NCI-H2107 treated with DMSO at 0.1 percent for 48 hours (cell line): ENCODE measurements around the gene KIFBP.
"Not testable (repeated sequence)": the region's sequence is repeated elsewhere in the genome, so short reads cannot be mapped to it uniquely, and the experiment has no call there.

Experiments used
- DNase-seq: peaks from one replicate; lab custom pipeline; 2025; ENCODE audit not compliant: unreplicated experiment; lab: John Stamatoyannopoulos, UW

Gene KIFBP

DNA sequence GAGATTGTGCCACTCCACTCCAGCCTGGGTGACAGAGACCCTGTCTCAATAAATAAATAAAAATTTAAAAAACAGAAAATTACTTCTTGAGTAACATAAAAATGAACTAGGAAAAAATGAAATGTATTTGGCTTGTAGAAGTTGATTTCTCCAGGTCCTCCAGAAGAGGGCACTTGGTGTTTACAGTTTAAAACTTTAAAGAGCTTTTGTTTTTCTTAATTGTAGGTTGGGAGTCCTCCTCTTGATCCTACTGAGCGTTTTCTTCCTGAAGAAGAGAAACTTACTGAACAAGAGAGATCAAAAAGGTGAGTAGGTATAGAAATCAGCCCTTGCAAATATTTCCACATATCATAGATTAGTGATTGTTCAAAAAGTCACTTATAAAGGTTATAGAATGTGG lies 16.2 kb downstream of the KIFBP start:
- DNase-seq = no peak

DNA sequence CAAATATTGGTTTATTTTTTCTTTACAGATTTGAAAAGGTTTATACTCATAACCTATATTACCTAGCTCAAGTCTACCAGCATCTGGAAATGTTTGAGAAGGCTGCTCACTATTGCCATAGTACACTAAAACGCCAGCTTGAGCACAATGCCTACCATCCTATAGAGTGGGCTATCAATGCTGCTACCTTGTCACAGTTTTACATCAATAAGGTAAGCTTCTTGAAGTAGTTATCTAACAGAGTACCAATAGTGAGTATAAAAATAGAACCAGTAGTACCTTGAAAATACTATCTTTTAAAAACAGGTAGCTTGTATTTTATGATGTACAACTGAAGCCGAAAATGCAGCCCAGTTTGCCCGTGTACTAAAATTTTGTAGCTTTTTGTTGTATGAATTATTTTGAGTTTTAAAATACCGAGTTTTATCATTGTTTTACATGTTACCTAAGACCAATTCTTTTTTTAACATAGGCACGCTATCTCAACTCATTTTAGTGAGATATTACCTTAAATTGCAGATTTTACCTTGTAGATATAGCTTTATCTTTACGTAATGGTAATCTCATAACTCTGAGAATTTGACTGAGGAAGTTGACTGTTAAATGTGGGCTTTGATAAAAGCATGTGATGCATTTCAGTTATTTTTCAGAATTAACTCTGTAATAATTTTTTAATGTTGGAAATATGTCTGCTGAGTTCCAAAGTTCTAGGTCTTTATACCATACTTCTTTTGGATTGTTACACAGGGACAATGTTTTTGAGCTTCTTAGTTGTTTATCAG lies 17.3 kb downstream of the KIFBP start:
- no peak for DNase-seq

DNA sequence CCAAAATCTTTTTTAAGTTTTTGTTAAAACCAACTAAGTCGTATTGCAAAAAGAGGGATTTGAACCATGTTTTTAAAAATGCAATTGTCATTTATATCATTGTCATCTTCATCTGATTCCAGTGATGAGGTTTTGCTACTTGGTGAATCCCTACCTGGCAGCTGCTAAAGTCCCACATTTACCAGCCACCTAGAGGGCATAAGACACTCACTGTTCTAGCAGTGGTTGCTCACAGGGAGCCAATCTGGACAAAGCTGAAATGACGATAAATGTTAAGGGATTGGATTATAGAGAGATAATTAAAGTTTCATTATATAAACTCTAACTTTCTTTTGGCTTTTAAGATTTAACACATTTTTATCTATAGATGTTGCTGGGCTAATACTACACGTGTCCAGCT lies 18.7 kb downstream of the KIFBP start:
- no peak for DNase-seq

DNA sequence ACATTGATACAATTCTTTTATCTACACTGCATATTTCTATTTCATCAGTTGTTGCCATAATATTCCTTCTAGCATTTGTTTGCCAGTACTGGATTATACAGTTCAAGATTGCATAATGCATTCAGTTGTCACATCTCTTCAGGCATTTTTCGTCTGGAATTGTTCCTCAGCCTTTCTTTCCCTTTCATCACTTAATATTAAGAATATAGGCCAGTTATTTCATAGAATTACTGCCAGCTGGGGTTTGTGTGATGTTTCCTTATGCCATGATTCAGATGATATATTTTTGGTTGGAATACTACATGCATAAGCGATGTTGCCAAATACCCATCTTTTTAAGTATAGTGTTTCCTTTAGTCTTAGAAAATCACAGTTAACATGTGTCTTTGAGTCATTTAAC lies 20.8 kb downstream of the KIFBP start:
- DNase-seq = no peak

DNA sequence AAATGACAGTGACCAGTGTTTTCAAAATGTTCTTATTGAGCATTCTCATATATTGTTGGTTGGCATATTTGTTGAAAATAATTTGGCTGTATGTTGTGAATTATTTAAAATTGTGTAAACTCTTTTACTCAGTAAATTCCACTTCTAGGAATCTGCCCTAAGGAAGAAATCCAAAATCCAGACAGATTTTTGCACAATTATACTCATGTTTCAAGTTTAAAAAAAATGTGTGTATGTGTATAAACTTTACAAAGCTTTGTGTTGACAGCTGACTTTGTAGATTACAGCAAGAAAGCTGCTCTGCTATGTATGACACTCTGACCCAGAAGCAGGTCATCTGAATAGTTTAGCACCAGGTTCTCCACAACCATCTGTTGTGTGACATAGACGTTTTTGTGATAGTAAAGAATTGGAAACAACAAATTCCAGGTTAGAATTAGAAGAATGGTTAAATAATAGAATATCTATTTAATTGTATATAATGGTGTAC lies 21.6 kb downstream of the KIFBP start:
- DNase-seq = no peak

DNA sequence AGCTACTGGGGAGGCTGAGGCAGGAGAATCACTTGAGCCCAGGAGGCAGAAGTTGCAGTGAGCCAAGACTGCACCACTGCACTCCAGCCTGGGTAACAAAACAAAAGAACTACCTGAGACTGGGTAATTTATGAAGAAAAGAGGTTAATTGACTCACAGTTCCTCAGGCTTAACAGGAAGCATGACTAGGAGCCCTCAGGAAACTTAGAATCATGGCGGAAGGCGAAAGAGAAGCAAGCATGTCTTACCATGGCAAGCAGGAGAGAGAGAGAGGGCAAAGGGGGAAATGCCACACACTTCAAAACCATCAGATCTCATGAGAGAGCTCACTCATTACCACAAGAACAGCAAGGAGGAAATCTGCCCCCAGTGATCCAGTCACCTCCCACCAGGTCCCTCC lies 24.2 kb downstream of the KIFBP start:
- not testable (repeated sequence) for DNase-seq

DNA sequence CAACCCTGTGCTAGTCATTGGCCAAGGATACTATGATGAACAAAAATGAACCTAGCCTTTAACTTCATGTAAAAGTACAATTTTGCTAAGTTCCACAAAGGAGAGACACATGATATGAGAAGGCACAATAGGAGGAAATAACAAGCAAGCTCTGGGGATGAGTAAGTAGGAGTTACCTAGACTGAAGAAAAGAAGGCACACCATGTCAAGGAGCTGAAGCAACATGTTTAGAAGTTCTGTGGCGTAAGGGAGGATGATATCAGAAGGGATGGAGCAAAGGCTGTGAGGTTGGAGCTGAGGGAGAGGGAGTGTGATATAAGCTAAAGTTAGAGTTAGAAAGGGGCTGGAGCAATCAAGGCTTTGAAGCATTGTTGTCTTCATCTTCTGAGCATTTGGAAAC lies 25.6 kb downstream of the KIFBP start:
- no peak for DNase-seq

DNA sequence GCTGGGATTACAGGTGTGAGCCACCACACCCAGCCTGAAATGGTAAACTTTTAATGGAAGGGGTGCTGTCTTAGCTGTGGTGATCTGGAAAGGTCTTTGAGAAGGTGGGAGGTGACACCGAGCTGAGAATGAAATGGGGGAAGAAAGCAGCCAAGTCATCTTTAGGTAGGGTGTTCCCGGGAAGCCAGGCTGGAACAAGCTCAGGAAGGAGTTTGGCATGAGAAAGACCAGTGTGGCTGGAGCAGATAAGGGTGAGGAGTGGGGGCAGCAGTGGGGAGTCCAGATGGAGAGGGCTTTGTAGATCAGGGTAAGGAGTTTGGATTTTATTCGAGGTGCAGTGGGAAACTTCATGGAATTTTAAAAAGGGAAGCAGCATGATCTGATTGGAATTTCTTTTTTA lies 30.0 kb downstream of the KIFBP start:
- DNase-seq = no peak

DNA sequence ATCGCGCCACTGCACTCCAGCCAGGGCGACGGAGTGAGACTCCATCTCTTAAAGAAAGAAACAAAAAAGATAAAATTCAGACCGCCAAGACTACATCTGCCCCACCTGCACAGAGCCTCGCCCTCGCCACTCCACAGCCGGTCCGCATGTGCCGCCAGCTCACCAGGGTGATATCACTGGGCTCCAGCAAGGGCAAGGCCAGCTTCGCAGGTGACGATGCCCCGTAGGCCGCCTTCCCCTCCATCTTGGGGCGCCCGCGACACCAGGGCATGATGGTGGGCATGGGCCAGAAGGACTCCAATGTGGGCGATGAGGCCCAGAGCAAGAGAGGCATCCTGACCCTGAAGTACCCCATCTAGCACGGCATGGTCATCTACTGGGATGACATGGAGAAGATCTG lies 34.0 kb downstream of the KIFBP start:
- no peak for DNase-seq

DNA sequence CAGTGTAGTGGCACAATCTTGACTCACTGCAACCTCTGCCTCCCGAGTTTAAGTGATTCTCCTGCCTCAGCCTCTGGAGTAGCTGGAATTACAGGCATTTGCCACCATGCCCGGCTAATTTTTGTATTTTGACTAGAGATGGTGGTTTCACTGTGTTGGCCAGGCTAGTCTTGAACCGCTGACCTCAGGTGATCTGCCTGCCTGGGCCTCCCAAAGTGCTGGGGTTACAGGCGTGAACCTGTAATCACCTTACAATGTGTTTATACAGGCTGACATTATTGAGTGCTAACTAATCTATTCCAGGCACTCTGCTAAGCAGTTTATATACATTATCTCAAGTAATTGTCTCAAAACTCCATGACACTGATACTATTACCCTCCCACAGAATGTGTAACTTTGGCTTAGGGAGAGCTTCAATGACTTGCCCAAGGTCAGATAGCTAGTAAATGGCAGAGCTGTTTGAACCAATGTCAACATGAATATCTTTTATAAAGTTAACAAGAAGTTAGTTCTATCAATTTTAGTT lies 36.8 kb downstream of the KIFBP start:
- DNase-seq = no peak

DNA sequence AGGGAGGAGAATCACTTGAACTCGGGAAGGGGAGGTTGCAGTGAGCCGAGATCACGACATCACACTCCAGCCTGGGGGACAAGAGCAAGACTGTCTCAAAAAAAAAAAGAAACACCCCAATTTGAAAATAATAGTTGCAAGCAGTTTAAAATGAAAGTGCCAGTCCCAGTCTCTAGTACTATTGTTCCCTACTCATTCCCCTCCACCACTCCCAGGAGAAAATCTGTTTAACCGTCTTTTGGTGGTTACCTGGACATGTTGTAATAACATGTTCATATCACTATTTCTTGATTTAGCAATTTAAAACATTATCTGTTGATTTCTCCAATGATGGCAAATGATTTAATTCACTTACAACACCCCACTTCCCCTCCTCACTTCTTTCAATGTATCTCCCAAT lies 44.7 kb downstream of the KIFBP start:
- no peak for DNase-seq

DNA sequence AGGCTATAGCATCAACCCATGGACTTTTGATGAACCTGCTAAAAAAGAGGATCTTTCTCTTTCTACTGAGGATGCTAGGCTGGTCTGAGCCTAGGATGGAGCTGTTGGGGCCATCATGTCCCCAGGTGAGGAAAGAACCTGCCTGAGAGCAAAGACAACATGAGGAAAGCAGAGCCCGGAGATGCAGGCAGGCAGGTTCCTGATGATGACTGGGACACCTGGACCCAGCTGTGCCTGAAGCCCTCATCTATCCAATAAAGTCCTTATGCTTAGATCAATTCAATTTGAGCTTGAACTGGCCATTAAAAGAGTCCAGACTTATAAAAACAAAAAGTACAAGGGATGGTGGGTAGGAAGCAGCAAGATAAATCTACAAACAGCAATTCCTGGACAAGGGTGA lies 48.9 kb downstream of the KIFBP start:
- DNase-seq = no peak

DNA sequence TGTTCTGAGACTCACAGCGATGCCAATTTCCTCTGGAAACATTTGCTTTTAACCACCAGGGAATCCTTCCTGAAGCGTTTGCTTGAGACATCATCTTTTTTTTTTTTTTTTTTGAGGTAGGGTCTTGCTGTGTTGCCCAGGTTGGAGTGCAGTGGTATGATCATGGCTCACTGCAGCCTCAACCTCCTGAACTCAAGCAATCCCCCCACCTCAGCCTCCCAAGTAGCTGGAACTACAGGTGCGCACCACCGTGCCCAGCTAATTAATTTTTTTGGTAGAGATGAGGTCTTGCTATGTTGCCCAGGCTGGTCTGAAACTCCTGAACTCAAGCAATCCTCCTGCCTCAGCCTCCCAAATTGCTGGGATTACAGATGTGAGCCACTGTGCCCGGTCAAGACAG lies 52.3 kb downstream of the KIFBP start:
- DNase-seq = not testable (repeated sequence)

DNA sequence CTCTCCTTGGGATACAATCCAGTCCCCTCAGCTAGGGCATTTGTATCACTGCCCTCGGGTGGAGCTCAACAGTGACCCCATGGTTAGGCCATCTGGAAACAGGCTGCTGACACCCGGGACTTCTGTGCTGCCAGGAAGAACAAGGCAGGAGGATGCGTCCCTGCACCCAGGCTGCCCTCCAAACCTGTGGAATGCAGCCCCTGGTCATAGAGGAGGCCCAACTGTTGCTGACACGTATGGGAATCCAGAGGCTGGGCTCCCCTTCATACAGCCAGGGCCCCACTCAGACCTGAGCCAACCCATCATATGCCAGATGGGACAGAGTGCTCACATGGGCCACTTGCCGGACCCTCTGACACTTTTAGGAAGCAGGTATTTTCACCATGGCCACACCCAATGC lies 53.8 kb downstream of the KIFBP start:
- no peak for DNase-seq

DNA sequence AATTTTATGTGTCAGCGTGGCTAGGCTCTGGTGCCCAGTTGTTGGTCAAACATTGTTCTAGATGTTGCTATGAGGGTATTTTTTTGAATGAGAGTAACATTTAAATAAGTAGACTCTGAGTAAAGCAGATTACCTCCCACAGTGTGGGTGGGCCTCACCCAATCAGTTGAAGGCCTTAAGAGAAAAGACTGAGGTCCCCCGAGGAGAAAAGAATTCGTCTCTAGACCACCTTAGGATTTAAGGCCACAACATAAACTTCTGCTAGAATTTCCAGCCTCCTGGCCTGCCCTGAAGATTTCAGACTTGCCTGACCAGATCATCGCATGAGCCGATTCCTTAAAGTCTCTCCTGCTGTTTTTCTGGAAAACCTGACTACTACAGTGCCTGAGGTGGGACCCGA lies 54.2 kb downstream of the KIFBP start:
- DNase-seq = no peak

DNA sequence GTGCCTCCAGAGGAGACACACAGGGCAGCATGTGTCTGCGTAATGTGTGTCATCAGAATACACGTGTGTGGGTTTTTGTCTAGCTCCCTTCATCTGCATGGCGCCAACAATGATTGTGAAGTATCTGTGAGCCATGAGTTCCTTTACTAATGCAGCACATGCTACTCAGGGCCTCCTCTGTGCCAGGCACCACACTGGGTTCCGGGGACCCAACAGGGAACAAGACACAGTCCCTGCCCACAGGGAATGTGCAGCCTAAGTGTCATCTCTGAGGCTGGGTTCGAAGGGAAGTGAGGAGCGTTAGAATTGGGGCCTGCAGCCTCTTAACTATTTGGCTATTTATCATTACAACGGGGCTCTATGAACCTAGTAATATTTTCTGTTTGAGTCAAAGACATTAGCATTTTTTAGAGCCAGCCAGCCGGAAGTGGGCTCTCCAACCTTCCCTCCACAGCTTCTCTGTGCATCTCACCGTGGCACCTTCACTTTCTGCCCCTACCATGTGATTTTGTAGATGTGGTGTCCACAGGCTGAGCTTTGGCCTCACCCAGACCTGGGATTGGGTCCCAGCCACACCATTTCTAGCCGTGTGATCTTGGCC lies 55.4 kb downstream of the KIFBP start:
- DNase-seq = no peak

DNA sequence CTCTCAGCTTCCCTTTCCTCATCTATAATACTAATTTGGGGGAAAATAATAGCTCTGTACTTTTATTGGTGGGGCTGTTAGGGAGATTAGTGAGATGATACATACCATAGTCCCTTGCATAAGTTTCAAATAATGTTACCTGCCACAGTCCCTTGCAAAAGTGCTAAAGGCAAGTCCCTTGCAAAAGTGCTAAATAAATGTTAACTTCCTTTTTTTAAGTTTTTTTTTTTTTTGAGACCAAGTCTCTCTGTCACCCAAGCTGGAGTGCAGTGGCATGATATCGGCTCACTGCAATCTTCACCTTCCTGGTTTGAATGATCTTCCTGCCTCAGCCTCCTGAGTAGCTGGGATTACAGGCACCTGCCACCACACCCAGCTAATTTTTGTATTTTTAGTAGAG lies 55.9 kb downstream of the KIFBP start:
- DNase-seq = no peak

DNA sequence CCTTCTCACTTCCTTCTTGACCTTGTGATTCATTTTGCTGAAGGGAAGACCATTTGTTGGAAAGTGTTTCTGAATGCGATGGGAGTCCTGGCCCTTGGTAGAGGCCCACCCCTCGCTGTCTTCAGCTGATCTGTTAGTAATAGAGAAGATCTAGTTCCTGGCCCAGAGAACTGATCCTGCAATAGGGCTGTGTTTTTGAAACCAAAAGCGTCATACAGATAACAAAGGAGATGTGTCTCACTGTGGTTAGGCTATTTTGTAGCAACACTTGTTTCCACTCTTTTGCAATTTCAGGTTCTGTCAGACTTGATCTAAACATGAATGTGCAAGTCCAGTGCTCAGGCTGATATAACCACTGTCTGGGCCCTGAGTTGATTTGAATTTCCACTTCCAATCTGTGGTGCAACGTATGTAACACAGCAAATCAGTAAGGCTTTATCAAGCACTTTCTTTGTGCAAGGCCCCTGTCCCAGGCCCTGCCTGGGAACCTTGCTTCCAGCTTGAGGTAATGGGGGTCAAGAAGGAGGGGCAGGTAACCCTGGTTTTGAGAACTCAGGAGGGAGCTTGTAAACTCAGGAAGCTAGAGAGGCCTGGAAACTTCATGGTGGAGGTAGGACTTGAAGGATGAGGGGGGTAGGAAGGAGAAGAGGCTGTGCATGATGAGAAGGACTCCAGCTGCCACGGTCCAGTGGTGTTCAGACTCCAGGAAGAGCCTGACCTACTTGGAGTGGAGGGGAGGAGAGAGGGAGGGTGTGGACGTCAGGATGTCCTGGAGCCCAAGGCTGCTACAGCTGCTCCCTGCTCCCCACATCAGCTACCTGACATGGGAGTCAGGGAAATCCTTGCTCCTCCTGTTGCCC lies 57.1 kb downstream of the KIFBP start:
- no peak for DNase-seq

DNA sequence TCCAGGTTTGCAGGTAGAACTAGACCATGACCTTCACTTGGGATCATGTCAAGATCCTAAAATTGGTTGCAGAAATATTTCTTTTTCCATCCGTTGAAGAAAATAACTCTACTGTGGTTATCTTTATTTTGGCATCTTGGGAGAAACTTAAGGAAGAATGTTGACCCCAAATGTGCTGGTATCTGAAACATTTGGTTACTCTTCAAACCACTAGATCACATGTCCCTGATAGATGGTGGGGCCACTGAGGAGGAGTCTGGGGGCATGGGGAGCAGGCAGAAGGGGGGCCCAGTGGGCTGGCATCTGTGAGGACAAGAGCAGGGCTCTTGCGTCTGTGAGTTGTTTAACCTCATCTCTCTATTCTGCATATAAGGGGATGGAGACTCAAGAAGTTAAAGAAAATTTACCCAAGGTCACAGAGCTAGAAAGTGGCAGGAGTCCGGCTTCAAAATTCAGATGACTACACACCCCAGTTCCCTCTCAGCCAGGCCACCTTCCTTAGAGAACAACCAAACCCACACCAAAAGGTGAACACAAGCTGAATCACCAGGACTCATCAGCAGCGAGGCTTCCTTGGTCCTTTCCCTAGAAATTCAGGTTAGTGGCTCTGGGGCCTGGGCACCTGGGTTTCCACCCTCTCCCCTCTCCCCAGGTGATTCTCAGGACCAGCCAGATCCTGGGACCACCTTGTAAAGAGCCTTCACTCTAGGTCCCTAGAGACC lies 58.7 kb downstream of the KIFBP start:
- no peak for DNase-seq

DNA sequence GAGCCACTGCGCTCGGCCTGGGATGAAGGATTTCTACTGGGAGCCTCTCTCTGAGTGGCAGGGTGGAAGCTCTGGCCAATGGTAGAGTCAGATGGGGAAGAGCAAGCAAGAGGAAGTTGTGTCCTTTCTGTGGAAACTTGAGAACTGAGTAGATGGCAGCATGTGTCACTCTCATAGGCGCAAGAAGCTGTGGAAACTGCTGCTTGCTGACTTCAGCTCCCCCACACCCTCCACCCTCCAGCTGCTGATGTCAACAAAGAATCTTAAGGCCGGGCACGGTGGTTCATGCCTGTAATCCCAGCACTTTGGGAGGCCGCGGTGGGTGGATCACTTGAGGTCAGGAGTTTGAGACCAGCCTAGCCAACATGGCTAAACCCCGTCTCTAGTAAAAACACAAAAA lies 59.5 kb downstream of the KIFBP start:
- no peak for DNase-seq

DNA sequence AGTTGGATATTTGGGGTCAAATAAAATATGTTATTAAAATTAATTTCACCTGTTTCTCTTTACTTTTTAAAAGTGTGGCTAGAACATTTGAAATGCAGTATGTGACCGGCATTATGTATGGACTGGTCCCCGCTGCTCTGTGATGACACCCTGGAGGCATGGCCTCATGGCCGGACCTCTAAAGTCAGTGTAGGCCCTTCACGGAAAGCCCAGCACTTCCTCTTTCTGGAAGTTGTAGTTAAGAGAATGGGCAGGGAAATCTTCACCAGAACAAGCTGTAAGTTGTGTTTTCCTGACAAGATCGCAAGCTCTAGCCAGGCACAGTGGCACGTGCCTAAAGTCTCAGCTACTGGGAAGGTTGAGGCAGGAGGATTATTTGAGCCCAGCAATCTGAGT lies 61.0 kb downstream of the KIFBP start:
- DNase-seq = no peak
